Epithelial cell of prostate (primary cell): ENCODE data around the gene CCDC39.
"Not testable (repeated sequence)": the region's sequence is repeated elsewhere in the genome, so short reads cannot be mapped to it uniquely, and the experiment has no call there.

Experiments used
- DNase-seq: peaks from one replicate; pipeline ENCODE4 v3.0.0-alpha.2; 2011; ENCODE audit warnings: low read depth, low spot score
- H3K27ac ChIP-seq: fragments of 450-650 bp; 2 replicates; pipeline ENCODE4 v1.5.1; 2017; ENCODE audit warnings: mild to moderate bottlenecking

The CCDC39 gene

DNA sequence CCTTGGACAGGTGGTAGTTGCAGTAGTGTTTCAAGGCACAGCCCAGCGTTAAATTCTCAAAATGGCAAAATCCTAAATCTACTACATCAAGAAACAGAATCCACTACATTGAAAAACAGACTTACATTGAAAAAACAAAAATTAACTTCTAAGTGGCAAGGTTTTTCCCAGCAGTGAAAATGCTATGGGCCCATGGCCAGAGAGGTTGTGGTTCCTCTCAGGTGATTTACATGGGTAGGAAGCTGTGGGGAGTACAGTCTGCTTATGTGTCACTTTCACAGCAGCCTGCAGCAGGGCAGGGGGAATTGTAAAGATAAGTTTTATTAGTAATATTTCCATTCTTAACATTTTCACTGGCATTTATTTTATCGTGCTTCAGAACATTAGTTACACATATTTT is 52.4 kb downstream of the CCDC39 start:
- H3K27ac ChIP-seq: no peak overlapping the region
- DNase-seq: no peak

GRCh38 chr3:180624714-180625113 is 54.6 kb downstream of the CCDC39 start:
- H3K27ac ChIP-seq: no peak overlapping the region
- DNase-seq: no peak

DNA sequence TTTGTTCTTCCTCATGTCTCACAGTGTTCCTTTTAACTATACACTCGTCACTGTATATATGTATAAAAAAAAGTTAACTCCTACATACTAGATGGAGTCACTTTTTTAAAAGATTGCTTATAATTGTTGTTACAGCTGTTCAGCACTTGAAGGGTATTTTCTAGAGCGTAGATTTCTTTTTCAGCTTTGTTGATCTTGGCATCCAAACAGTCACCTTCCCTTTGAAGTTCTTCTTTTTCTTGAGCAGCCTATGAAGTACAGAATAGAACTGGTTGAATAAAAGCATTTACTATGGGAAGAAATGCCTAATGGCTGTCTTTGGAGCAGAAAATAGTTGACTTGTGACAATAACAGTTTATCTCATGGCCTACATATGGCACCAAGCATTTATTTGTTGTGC is 59.6 kb downstream of the CCDC39 start:
- H3K27ac ChIP-seq: no peak overlapping the region
- DNase-seq: no peak

DNA sequence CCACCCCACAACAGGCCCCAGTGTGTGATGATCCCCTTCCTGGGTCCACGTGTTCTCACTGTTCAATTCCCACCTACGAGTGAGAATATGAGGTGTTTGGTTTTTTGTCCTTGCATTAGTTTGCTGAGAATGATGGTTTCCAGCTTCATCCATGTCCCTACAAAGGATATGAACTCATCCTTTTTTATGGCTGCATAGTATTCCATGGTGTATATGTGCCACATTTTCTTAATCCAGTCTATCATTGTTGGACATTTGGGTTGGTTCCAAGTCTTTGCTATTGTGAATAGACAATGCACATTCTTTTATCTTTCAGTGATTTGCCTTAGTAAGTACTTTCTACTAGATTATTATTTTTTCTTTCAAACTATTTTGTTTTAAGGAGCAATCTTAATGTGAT is 60.7 kb downstream of the CCDC39 start:
- DNase-seq, H3K27ac ChIP-seq: not testable (repeated sequence)

- no peak overlapping the region for H3K27ac ChIP-seq
Measured at GRCh38 chr3:180617049-180617448, 62.2 kb downstream of the CCDC39 start.

GRCh38 chr3:180615954-180616353 is 63.3 kb downstream of the CCDC39 start:
- H3K27ac ChIP-seq: no peak overlapping the region
- no peak for DNase-seq

More at GRCh38 chr3:180617049-180617448, 62.2 kb downstream of the CCDC39 start:
- DNase-seq: no peak

GRCh38 chr3:180612364-180612763 is 66.9 kb downstream of the CCDC39 start:
- no peak overlapping the region for H3K27ac ChIP-seq
- DNase-seq: no peak

- no peak for DNase-seq
- no peak overlapping the region for H3K27ac ChIP-seq
Measured at GRCh38 chr3:180611006-180611405, 68.3 kb downstream of the CCDC39 start.

DNA sequence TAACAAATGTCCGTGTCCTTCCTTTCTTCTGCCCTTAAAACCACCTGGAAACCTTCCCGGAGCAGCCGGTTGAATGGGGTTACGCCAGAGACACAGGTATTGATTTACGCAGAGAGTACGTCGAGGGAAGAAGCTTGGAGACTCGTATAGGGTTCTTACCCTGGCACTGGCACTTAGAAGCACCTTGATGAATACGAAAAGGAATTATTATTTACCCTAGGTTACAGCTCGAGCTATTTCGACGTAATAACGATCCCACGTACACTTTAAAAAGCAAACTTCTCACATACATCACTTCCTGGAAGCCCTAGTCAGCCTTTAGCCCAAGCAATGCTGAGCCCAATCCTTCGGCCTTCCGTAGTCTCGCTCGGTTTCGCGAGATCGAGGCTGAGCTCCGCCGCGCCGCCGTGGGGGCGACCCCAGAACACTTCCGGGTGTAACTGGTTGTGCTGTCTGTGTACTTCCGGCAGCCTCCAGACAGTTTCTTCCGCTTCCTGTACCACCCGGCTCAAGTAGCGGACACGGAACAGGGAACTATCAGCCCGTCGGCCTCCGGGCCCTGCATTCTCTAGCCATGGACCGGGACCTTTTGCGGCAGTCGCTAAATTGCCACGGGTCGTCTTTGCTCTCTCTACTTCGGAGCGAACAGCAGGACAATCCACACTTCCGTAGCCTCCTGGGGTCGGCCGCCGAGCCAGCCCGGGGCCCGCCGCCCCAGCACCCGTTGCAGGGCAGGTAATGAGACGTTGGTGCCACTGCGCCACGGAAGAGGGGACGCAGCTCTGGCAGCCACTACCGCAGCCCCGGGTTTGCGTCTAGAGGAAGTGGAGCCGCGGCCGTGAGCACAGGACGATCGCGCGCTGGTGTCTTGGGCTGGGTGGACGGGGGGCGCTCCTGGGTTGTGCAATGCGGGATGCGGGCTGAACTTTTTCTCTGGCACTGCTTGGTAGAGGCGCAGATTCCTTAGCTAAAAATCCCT is 77.3 kb downstream of the CCDC39 start, which contains the start of gene TTC14:
Gene TTC14, plus strand, starts transcription at position 476 of the 979 bp plus-strand sequence. Its CDS starts 99 bp downstream, at position 575.
- peak; percentile 80 for DNase-seq
- peak within 1 kb of the TSS; percentile 82 for H3K27ac ChIP-seq

DNA sequence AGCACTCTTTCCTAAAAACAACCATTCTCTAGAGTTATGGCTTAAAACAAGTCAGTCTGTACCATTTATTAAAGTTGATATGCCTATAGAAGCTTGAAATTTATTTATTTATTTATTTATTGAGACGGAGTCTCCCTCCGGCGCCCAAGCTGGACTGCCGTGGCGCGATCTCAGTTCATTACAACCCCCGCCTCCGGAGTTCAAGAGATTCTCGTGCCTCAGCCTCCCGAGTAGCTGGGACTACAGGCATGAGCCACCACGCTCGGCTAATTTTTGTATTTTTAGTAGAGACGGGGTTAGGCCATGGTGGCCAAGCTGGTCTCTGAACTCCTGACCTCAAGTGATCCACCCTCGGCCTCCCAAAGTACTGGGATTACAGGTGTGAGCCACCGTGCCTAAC is 78.8 kb downstream of the CCDC39 start:
- DNase-seq: no peak
- no peak overlapping the region for H3K27ac ChIP-seq

DNA sequence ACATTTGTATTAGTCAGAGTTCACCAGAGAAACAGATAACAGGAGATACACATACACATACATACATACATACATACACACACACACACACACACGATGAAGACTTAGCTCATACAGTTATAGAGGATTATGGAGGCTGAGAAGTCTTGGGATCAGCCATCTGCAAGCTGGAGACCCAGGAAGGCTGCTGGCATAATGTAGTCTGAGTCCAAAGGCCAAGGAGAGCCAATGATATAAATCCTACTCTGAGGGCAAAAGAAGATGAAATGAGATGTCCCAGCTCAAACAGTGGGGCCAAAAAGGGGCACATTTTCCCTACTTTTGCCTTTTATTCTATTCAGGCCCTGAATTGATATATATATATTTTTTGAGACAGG is 83.7 kb downstream of the CCDC39 start:
- H3K27ac ChIP-seq: no peak overlapping the region
- DNase-seq: no peak

- H3K27ac ChIP-seq: peak overlapping the region; percentile 5
- no peak for DNase-seq
Measured at GRCh38 chr3:180594631-180595558, 84.4 kb downstream of the CCDC39 start.

DNA sequence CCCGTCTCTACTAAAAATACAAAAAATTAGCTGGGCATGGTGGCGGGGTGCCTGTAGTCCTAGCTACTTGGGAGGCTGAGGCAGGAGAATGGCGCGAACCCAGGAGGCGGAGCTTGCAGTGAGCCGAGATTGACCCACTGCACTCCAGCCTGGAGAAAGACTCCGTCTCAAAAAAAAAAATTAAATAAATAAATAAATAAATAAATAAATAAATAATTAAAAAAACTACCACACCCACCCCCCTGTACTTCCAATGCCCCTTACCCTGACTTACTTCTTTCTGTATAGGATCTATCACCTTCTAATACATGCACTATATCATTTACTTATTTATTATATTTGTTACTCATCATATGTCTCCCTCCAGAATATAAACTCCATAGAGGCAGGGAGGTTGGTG is 85.7 kb downstream of the CCDC39 start:
- DNase-seq, H3K27ac ChIP-seq: not testable (repeated sequence)

- no peak for DNase-seq
Measured at GRCh38 chr3:180590396-180590795, 88.9 kb downstream of the CCDC39 start.

GRCh38 chr3:180580934-180581333 is 98.4 kb downstream of the CCDC39 start:
- no peak overlapping the region for H3K27ac ChIP-seq
- DNase-seq: no peak

More at GRCh38 chr3:180590396-180590795, 88.9 kb downstream of the CCDC39 start:
- no peak overlapping the region for H3K27ac ChIP-seq

DNA sequence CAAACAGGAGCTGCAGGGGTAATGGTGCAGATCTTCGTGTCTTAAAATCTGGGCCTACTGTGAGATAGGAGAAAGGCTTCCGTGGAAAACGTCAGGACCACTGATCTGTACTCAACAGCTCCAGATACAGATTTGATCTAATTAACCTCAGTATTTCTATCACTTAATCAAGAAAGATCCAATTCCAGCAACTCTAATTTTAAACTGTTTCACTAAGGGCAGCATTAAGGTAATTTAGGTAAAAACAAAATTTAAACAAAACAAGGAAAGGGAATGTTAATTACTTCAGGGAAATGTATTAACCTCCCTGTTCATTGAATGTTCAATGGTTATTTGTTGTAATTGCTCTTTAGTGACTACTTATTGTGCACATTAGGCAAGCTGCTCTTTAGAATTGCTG is 103.7 kb downstream of the CCDC39 start:
- no peak for DNase-seq
- H3K27ac ChIP-seq: no peak overlapping the region

DNA sequence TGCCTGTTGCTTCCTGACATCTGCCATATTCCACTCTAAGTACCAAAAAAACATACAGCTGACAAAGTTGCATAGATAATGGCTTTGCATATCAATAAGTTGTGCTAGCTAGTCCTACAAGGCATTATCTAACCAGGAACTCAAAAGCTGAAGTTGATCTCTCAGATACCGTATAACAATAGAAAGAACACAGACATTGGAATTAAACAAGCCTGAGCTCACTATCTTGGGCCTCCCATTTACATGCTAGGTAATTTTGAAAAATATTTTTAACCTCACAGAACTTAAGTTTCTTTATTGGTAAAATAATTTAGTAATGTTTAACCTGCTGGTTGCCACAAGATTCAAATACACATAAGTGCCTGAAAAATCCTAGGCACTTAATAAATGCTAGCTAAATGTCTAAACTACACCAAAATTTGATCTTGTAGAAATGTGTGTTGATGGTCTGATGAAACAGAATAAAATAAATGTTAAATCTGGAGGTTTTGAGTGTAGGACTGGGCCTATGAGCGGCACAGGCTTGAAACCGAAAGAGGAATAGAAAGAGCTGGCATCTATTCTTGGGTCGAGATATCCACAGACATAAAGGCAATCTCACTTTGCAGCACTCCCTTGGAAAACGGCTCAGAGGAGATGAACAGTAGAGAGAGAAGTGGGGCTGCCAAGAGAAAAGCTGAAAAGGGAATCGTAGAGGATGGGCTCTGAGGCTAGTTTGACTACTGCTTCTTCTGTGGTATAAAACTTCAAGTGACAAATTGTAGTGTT is 107.3 kb downstream of the CCDC39 start:
- H3K27ac ChIP-seq: no peak overlapping the region
- no peak for DNase-seq

DNA sequence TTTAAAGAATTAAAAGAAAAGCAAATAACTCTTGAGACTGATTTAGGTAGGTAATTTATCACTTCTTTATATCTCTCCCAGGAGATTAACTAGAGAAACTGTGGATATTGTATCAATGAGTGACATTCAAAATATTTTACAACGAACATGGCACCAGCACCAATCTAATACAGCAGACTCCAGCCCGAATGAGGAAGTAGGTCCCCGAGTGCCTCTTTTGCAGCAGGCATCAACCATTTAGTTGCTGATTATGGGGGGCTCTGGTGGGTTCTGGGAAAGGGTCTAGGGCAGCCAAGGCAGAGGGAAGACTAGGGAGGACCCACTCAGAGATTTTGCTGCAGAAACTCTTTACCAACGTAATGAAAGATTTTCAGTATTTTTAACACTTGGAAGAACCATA is 109.1 kb downstream of the CCDC39 start:
- no peak overlapping the region for H3K27ac ChIP-seq
- DNase-seq: no peak

- DNase-seq: no peak
- H3K27ac ChIP-seq: no peak overlapping the region
Measured at GRCh38 chr3:180564676-180565075, 114.6 kb downstream of the CCDC39 start.
